ENCODE data around the gene USP53. TPM values are rescaled to one million over a fixed set of nuclear protein-coding genes. Genes with fewer than 3 reads are reported as not detected.
"Not testable (repeated sequence)": the region's sequence is repeated elsewhere in the genome, so short reads cannot be mapped to it uniquely, and the experiment has no call there.

The USP53 gene
- total RNA-seq, 1 donor from 2014 or later, result 26.6 TPM

- no peaks in the 10 kb centered on the region for H3K36me3 ChIP-seq (ENCODE audit: control insufficient read depth, insufficient read depth, low read length)
Observed at GRCh38 chr4:119264743-119265142, 52.2 kb downstream of the USP53 start.

GRCh38 chr4:119266153-119266552 is 53.6 kb downstream of the USP53 start:
- Histone ChIP-seq H3K36me3 (ENCODE audit: control insufficient read depth, insufficient read depth, low read length) (peaks cover under 1% of the 10 kb centered on the region), H3K27me3 (ENCODE audit: control insufficient read depth, insufficient read depth, low read length) (no peaks in the 10 kb centered on the region), H3K4me3 (ENCODE audit: low read depth, low read length) (no peak overlapping the region)
- no peak for TF ChIP-seq CTCF (IDR thresholded peaks at IDR 0.05; ENCODE audit: insufficient read depth, low read length, severe bottlenecking)
- FAIRE-seq (no peak), DNase-seq (ENCODE audit: low read depth) (no peak)

More at GRCh38 chr4:119264743-119265142, 52.2 kb downstream of the USP53 start:
- no peak for TF ChIP-seq CTCF (IDR thresholded peaks at IDR 0.05; ENCODE audit: insufficient read depth, low read length, severe bottlenecking)
- Histone ChIP-seq H3K27me3 (ENCODE audit: control insufficient read depth, insufficient read depth, low read length) (no peaks in the 10 kb centered on the region), H3K4me3 (ENCODE audit: low read depth, low read length) (no peak overlapping the region)
- FAIRE-seq (no peak), DNase-seq (ENCODE audit: low read depth) (no peak)

- DNase-seq (ENCODE audit: low read depth) (peak; percentile 8), FAIRE-seq (no peak)
- TF ChIP-seq CTCF (IDR thresholded peaks at IDR 0.05; ENCODE audit: insufficient read depth, low read length, severe bottlenecking), result no peak
- Histone ChIP-seq H3K36me3 (ENCODE audit: control insufficient read depth, insufficient read depth, low read length) (peaks cover 5% of the 10 kb centered on the region), H3K4me3 (ENCODE audit: low read depth, low read length) (no peak overlapping the region), H3K27me3 (ENCODE audit: control insufficient read depth, insufficient read depth, low read length) (no peaks in the 10 kb centered on the region)
Observed at GRCh38 chr4:119268466-119268865, 56.0 kb downstream of the USP53 start.

- Histone ChIP-seq H3K4me3 (ENCODE audit: low read depth, low read length) (no peak overlapping the region), H3K27me3 (ENCODE audit: control insufficient read depth, insufficient read depth, low read length) (no peaks in the 10 kb centered on the region), H3K36me3 (ENCODE audit: control insufficient read depth, insufficient read depth, low read length) (peaks cover 5% of the 10 kb centered on the region)
- FAIRE-seq (no peak), DNase-seq (ENCODE audit: low read depth) (no peak)
- no peak for TF ChIP-seq CTCF (IDR thresholded peaks at IDR 0.05; ENCODE audit: insufficient read depth, low read length, severe bottlenecking)
Observed at GRCh38 chr4:119271361-119272085, 59.0 kb downstream of the USP53 start.

- DNase-seq (ENCODE audit: low read depth); FAIRE-seq; H3K27me3 ChIP-seq (ENCODE audit: control insufficient read depth, insufficient read depth, low read length); H3K4me3 ChIP-seq (ENCODE audit: low read depth, low read length); H3K36me3 ChIP-seq (ENCODE audit: control insufficient read depth, insufficient read depth, low read length): not testable (repeated sequence)
Observed at GRCh38 chr4:119279541-119279940, 67.0 kb downstream of the USP53 start.

- H3K27me3 ChIP-seq (ENCODE audit: control insufficient read depth, insufficient read depth, low read length); H3K4me3 ChIP-seq (ENCODE audit: low read depth, low read length); FAIRE-seq; H3K36me3 ChIP-seq (ENCODE audit: control insufficient read depth, insufficient read depth, low read length); DNase-seq (ENCODE audit: low read depth): not testable (repeated sequence)
Observed at GRCh38 chr4:119279945-119280344, 67.4 kb downstream of the USP53 start.

GRCh38 chr4:119281393-119281792 is 68.9 kb downstream of the USP53 start:
- no peak overlapping the region for H3K4me3 ChIP-seq (ENCODE audit: low read depth, low read length)
- no peaks in the 10 kb centered on the region for H3K27me3 ChIP-seq (ENCODE audit: control insufficient read depth, insufficient read depth, low read length)
- no peak for TF ChIP-seq CTCF (IDR thresholded peaks at IDR 0.05; ENCODE audit: insufficient read depth, low read length, severe bottlenecking)
- no peaks in the 10 kb centered on the region for H3K36me3 ChIP-seq (ENCODE audit: control insufficient read depth, insufficient read depth, low read length)
- DNase-seq (ENCODE audit: low read depth) (no peak), FAIRE-seq (no peak)

All from bronchial epithelial cell (primary cell).